CD4-positive, alpha-beta T cell treated with Interferon gamma for 1 hour (primary cell): ENCODE results near the gene MCEMP1.

ENCODE experiments used
- DNase-seq: peaks from one replicate; pipeline ENCODE4 v3.0.0-alpha.2; 2020

The MCEMP1 gene

GRCh38 chr19:7699003-7699402, 22.1 kb downstream of the MCEMP1 start:
- no peak for DNase-seq

- peak; percentile 23 for DNase-seq
Measured at GRCh38 chr19:7699417-7700401, 22.8 kb downstream of the MCEMP1 start.

DNA sequence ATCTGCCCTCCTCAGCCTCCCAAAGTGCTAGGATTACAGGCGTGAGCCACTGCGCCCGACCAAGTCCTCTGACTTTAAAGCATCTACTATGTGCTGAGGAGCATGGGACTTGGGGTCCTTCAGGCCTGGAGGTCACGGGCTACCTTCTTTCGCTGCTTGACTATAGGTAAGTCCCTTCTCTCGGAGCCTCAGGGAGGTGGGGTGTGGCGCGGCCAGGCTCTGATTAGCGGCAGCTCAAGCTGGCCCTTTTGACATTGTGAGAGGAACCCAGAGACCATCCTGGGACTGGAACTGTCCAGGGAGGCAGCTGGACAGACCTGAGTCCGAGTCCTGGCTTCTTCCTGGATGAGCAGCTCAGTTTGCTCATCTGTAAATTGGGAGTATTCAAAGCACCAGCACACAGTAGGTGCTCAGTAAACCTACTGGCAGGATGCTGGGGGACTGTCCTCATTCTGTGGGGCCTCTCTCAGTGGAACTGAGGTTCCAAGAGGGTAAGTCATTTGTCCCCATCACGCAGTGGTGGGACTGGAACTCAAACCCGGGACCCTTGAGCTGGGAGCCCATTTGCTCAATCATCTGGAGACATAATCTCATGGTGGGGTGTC, 24.3 kb downstream of the MCEMP1 start:
- DNase-seq, result no peak

- peak; percentile 64 for DNase-seq
Measured at GRCh38 chr19:7701654-7702457, 25.0 kb downstream of the MCEMP1 start, which contains the start of gene FCER2. Gene FCER2, minus strand, starts transcription at chr19:7702131. Its CDS starts 2,371 bp downstream, at chr19:7699760.

DNA sequence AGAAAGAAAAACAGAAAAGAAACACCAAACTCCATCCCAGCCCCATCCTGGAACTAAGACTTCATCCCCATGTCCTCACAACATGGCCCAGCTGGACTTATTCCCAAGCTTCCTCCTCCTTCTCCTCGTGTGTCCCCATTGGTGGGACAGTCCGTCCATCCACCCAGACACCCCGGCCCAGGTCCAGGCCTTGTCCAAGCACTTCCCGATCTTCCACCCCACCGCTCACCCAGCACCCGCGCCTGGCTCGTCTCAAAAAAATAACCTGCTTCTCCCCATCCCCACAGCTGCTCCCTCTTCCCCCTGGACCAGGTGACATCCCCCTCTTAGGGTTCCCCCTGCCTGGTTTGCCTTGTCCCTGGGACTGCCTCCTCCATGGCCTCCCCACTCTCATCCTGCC, 26.4 kb downstream of the MCEMP1 start:
- DNase-seq, result no peak

GRCh38 chr19:7704280-7705060, 27.6 kb downstream of the MCEMP1 start:
- no peak for DNase-seq

GRCh38 chr19:7705387-7706187, 28.7 kb downstream of the MCEMP1 start:
- peak; percentile 83 for DNase-seq

GRCh38 chr19:7706188-7706954, 29.5 kb downstream of the MCEMP1 start:
- no peak for DNase-seq

DNA sequence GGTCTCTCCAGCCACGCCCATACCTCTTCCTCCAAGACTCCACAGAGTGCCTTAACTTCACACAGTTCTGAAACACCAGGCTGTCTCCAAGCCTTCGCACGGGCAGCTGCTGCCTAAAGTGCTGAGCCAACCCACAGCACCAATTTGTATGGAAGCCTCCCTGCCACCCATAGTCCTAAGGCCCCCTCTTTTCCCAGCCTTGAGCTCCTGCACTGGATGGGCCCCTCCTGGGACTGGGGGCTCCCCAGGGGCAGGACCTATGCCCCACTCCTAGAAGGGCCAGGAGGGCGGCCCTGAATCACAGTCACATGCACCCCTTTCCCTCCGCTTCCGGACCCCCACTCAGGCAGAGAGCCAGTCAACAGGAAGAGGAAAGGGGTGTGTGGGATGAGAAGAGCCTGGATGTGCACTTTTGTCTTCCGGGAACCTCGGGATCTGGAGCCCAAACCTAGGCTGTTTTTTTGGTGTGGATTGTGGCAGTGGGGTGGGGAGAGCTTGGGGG, 30.1 kb downstream of the MCEMP1 start:
- DNase-seq, result no peak

GRCh38 chr19:7709932-7710460, 33.1 kb downstream of the MCEMP1 start:
- DNase-seq, result no peak

GRCh38 chr19:7710616-7711015, 33.7 kb downstream of the MCEMP1 start:
- DNase-seq, result no peak

DNA sequence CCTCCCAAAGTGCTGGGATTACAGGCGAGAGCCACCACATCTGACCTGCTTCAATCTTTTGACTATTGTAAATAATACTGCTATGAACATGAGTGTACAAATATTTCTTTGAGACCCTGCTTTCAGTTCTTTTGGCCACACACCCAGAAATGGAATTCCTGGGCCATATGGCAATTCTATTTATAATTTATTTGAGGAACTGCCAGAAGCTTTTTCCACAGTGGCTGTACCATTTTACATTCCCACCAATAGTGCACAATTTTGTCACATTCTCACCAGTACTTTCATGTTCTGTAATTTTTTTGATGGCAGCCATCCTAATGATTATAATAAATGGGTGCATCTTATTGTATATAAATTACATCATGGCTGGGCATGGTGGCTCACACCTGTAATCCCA, 38.8 kb downstream of the MCEMP1 start:
- no peak for DNase-seq

- no peak for DNase-seq
Measured at GRCh38 chr19:7716762-7717161, 39.9 kb downstream of the MCEMP1 start.

DNA sequence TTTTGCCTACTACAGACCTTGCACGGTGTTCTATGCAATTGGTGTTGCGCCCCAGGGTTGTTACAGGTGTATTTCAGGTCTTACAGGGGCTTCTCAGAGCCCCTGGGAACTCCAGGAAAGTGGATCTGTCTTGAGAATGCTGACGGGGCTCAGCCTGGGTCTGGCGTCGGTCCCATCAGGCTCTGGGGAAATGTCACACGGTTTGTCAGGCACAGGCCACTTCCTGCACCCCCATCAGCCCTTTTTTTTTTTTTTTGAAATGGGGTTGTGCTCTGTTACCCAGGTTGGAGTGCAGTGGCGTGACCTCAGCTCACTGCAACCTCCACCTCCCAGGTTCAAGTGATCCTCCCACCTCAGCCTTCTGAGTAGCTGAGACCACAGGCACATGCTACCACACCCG, 41.8 kb downstream of the MCEMP1 start:
- peak; percentile 24 for DNase-seq

DNA sequence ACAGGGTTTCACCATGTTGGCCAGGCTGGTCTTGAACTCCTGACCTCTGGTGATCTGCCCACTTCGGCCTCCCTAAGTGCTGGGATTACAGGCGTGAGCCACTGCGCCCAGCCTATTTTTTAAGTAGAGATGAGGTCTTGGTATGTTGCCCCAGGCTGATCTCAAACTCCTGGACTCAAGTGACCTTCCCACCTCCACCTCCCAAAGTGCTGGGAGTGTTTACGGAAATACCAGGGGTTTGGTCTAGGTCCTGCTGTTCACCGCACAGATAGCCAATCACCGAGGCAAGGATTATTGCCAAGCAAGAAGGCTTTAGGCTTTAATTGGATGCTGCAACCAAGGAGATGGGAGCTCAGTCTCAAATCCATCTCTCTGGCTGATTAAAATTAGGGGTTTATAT, 43.5 kb downstream of the MCEMP1 start:
- DNase-seq, result no peak

- no peak for DNase-seq
Measured at GRCh38 chr19:7722231-7722651, 45.4 kb downstream of the MCEMP1 start.

- DNase-seq, result no peak
Measured at GRCh38 chr19:7725791-7726190, 48.9 kb downstream of the MCEMP1 start.

DNA sequence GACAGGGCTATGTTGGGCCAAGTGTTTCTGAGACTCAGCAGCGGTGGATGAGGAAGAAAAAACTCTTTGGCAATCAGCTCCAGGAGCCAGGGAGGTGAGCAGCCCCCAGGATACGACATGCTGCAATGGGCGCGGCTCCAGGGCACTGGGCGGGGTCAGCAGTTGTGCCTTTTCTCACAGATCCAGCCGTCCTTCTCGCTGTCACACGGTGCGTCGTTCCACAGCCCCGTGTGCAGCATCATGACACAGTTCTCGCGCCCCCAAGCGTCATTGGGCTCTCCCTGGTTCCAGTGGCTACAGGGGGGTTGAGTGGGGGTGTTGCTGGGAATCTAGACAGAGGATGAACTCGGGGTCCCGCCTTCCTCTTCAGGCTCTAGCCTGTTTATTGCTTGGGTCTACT, 52.3 kb downstream of the MCEMP1 start:
- peak; percentile 40 for DNase-seq
